OCI-LY1 (cell line): Measurements from ENCODE around the gene NALCN.

Experiments used
- EZH2 ChIP-seq: fragments of 200-600 bp; sonication (generic), shearing (Covaris generic); IDR thresholded peaks from 2 replicates; pipeline ENCODE4 v1.8.0; 2017; ENCODE audit warnings: borderline replicate concordance, mixed run types, mild to moderate bottlenecking, antibody characterized with exemption, low read length, moderate library complexity, mixed read lengths
- TF ChIP-seq, protein P1 (sequence below): fragments of 200-600 bp; sonication (generic), shearing (Covaris generic); IDR thresholded peaks from 2 replicates; pipeline ENCODE4 v1.5.1; 2017; ENCODE audit warnings: mild to moderate bottlenecking, antibody characterized with exemption, low read length, moderate library complexity, mixed read lengths

DNA sequence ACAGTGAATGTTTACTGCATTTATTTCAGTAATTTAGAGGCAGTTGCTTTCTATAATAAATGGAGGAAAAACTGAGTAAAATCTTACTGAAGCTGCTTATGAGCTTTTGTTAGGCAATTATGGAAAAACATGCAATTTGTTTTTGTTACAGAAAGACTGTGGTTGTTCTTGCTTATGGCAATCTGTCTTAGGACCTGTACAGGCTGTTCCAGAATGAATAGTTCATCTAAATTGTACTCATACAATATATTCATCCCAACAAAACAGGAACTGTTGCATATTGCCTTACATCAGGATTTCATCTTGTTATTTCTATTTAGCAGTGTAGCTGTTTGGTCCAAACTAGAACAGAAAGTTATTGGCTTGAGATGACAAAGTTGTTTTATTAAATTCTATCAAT lies 199.2 kb downstream of the NALCN start:
- TF ChIP-seq, protein P1, sequence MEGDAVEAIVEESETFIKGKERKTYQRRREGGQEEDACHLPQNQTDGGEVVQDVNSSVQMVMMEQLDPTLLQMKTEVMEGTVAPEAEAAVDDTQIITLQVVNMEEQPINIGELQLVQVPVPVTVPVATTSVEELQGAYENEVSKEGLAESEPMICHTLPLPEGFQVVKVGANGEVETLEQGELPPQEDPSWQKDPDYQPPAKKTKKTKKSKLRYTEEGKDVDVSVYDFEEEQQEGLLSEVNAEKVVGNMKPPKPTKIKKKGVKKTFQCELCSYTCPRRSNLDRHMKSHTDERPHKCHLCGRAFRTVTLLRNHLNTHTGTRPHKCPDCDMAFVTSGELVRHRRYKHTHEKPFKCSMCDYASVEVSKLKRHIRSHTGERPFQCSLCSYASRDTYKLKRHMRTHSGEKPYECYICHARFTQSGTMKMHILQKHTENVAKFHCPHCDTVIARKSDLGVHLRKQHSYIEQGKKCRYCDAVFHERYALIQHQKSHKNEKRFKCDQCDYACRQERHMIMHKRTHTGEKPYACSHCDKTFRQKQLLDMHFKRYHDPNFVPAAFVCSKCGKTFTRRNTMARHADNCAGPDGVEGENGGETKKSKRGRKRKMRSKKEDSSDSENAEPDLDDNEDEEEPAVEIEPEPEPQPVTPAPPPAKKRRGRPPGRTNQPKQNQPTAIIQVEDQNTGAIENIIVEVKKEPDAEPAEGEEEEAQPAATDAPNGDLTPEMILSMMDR, result no peak
- no peak for TF ChIP-seq EZH2
